HG03520 (cell line): ENCODE data around the gene ANKRD33B.

ENCODE experiments used
- ATAC-seq: cut with Tn5 transposase; IDR thresholded peaks from one replicate; pipeline ENCODE4 v1.9.1; 2021; ENCODE audit warnings: mild to moderate bottlenecking, moderate library complexity; ENCODE audit not compliant: unreplicated experiment

The ANKRD33B gene

DNA sequence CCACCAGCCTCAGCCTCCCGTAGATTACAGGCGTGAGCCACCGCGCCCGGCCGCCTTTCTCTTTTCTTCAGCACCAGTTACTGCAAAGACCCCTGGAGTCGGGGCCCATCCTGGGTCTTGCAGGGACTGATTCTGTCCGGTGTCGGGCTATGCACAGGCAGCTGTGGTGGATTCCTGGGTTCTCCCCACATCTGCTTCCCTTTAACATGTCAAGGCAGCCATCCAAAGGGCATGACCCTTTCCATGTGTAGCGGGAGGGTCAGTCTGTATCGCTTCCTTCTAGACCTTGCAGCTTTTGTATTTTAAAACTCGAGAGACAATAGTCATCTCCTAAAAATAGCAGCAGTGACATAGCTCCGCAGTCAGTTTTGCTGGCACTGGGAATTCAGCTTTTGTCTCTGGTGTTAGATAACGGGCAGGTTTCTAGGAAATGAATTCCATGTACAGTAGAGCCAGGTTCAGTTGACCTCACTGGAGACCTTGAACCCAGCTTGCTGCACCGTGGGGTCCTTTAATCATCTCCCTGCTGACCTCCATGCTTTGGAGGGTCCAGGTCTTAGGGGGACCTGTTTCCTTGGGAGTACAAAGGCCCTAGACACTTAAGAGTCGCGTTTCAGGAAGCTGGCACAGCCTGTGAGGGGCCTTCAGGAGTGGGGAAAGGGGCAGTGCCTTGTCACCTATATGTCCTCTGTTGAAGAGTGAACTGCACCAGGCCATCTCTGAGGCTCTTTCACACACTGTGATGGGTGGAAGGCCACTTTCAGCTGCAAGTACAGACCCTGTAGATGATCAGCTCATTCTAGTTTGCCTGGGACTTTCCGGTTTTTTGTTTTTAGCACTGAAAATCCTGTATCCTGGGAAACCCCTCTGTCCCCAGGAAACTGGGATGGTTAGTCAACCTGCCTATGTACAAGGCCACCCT, 13.8 kb downstream of the ANKRD33B start:
- no peak for ATAC-seq

GRCh38 chr5:10578293-10578665, 14.4 kb downstream of the ANKRD33B start:
- no peak for ATAC-seq

DNA sequence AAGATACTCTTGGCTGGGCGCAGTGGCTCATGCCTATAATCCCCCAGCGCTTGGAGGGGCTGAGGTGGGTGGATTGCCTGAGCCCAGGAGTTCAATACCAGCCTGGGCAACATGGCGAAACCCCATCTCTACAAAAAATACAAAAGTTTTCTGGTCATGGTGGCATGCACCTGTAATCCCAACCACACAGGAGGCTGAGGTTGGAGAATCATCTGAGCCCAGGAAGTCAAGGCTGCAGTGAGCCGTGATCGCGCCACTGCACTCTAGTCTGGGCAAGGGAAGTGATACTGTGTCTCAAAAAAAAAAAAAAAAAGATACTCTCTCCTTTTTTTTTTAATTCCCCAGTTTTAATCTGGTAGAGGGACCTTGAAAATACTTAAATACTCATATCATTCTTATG, 15.0 kb downstream of the ANKRD33B start:
- ATAC-seq, result peak; percentile 39

- ATAC-seq, result no peak
Observed at GRCh38 chr5:10579536-10580521, 16.0 kb downstream of the ANKRD33B start.

DNA sequence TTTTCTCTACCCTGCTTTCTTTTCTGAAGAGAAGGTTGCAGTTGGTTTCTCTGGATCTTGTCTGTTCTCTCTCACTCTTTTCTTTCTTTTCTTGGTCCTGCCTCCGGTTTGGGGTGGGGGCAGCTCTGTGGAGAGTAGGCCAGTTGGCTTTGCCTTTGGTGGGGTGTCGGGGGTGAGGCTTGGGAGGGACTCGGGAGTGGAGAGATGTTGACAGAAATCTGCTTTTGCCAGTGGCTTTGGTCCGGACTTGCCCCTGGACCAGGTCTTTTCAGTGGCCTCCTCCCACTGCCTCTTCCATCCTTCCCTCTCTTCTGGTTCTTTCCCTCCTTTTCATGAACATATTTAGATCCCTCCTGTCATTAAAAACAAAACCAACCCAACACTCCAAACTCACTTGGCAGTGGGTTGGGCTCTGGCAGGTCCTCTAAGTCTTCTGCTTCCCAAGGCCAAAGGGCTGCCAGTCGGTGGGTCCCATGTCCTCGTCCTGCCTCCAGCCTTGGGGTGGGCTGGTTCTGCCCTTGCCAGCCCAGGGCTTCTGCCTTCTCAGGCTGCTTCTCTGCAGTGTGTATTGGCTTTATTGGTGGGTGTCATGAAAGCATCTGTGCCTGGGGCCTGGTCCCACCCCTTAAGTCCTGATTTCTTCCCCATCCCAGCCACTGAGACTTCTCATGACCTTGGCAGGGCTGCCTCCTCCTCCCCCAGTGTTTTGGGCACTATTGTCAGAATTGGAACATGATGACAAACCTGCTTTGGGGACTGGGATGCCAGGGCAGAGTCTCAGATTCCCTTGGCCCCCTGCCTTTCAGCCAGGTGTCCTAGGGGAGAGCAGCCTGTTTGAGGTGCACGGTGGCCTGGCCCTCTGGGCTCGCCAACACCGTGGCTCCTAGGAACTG, 16.9 kb downstream of the ANKRD33B start:
- ATAC-seq, result no peak

- ATAC-seq, result no peak
Observed at GRCh38 chr5:10581424-10581748, 17.5 kb downstream of the ANKRD33B start.

DNA sequence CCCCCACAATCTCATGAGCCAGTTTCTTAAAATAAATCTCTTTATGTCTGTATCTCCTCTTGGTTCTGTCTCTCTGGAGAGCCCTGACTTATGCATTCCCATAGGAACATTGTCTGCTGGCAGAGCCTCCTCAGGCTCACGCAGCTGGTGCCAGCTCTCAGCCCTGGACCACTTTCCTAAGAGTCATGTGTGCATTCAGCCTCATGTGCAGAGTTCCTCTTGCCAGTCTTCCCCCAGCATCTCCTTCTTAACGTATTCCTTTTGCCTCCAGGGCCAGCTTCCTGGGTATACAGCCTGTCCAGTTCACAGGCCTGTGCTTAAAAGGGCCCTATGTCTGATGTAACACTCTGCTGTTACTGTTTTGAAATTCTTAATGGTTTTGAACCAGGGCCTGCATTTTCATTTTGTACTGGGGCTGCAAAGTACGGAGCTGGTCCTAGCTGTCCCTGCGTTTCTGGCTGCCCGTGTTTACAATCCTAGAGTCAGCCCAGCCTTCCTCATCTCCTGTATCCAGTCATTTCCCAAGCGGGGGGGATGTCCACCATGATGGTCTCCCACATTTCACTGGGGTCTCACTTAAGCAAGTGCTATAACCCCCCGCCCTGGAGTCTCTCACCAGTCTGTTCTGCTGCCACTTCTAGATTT, 18.1 kb downstream of the ANKRD33B start:
- no peak for ATAC-seq

DNA sequence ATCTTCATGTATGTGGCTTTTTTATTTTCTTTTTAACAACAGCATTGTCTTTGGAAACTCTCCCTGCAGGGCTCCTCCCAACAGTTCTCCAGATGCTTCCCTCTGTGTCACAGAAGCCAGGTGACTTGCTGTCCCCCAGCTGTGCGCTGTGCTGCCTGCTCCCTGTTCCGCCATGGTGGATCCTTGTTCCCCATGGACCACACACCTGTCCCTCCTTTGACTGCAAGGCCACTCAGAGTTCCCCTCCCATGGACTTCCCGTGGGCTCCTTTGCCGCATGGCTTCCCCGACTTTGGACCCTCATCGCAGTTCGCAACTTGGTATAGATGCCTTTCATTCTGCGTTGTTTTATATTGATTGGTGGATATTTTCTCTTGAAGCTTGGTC, 18.6 kb downstream of the ANKRD33B start:
- ATAC-seq, result no peak

DNA sequence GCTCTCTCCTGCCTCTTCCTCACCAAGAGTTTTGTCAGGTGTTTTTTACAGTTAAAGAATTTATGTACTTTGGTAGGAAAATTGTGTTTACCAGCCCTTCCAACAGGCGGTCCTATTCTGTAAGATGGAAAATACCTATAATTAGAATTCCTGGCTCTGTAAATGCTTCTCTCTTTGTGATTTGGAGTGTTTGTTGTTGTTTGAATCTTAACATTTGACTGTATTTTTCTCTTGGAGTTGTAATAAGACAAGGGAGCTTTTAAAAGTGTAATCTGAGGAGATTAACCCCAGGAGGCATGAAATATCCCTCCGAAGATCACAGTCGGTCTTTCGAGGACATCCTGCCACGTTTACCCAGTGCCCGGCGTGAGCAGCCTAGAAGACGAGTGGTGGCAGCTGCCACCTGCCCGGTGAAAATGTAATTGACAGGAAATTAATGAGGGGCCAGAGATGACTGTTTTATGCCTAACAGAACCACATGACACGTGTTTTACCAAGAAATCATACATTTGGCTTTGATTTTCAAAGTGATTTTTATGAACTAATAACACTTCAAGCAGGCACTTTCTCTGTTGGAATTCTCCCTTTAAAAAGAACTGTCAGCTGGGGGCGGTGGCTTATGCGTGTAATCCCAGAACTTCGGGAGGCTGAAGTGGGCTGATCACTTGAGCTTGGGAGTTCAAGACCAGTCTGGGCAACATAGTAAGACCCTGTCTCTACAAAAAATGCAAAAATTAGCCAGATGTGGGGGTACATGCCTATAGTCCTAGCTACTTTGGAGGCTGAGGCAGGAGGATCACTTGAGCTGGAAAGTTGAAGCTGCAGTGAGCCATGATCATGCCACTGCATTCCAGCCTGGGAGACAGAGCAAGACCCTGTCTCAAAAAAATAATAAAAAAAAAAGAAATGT, 20.0 kb downstream of the ANKRD33B start:
- ATAC-seq, result no peak

GRCh38 chr5:10584714-10585517, 21.0 kb downstream of the ANKRD33B start:
- ATAC-seq, result no peak

- no peak for ATAC-seq
Observed at GRCh38 chr5:10585518-10585915, 21.6 kb downstream of the ANKRD33B start.

DNA sequence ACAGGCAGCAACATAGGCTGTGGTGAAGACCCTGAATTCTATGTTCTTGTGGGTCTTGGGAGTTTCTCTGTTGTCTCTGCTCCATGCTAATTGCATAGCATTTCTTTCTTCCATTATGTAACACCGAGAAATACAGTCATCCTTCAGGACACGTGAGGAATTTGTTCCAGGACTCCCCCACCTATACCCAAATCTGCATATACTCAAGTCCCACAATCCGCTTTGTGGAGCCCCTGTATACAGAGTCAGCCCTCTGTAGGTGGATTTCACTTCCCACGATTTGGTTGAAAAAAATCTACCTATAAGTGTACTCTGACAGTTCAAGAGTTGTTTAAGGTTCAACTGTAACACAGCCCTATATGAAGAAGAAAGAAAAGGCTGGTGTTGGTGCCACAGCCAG, 22.1 kb downstream of the ANKRD33B start:
- ATAC-seq, result no peak

GRCh38 chr5:10586555-10586954, 22.7 kb downstream of the ANKRD33B start:
- ATAC-seq, result no peak

GRCh38 chr5:10588109-10588775, 24.4 kb downstream of the ANKRD33B start:
- ATAC-seq, result no peak

DNA sequence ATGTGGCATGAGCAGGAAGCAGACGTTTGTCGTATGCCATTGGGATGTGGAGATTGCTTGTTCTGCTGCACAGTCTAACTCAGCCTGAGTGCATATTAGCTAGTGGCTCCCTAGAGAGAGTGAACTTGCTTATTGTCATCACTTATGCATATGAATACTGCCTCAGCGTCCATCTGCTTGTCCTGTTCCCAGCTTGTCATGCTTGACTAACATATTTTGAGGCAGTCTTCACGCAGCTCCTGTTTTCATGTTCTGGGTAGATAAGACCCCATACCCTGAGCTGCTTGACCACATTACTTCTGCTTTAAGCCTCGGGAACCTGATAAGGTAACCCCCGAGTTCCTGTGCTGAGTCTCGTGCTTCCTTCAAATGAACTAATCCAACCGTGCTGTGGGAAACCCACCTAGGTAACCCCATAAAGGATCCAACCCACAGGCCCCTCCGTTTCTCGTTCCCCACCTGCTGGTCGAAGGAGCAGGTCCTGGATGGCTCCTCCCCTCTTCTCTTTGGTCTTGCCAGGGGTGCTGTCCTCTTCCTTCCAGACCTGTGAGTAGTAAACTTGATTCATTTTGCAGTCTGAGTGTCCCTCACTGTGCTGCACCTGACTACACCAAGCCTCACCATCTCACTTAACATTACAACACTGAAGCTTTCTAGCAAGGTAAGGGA, 25.0 kb downstream of the ANKRD33B start:
- ATAC-seq, result no peak

- ATAC-seq, result no peak
Observed at GRCh38 chr5:10590226-10590999, 26.5 kb downstream of the ANKRD33B start.

- no peak for ATAC-seq
Observed at GRCh38 chr5:10591159-10591558, 27.3 kb downstream of the ANKRD33B start.
